Stomach (tissue), 4 donors: ENCODE results near the gene CST9.

ENCODE experiments used
- CTCF ChIP-seq, 7 experiments: fragments of 450-650 bp in 4 of 7; fragments of 200-600 bp in 3 of 7; sonication (generic) in 3 of 7; IDR thresholded peaks; one replicate each; pipeline ENCODE4 v1.5.1; 2016 to 2019; ENCODE audit warnings: antibody characterized with exemption in 7 of 7, control low read depth in 2 of 7, mild to moderate bottlenecking in 1 of 7
- EP300 ChIP-seq: sonication (generic); formaldehyde crosslinking; IDR thresholded peaks from one replicate; pipeline ENCODE4 v1.6.1; 2017; ENCODE audit warnings: antibody characterized with exemption
- POLR2A ChIP-seq, 4 donors: fragments of 450-650 bp; IDR thresholded peaks; one replicate each; pipeline ENCODE4 v1.6.1; 2016; ENCODE audit warnings: antibody characterized with exemption in 4 of 4, control low read depth in 2 of 4, mild to moderate bottlenecking in 1 of 4, moderate library complexity in 1 of 4
- POLR2AphosphoS5 ChIP-seq, 3 donors: sonication (generic); formaldehyde crosslinking; IDR thresholded peaks; one replicate each; pipeline ENCODE4 v1.6.1; 2016; ENCODE audit warnings: antibody characterized with exemption in 3 of 3

DNA sequence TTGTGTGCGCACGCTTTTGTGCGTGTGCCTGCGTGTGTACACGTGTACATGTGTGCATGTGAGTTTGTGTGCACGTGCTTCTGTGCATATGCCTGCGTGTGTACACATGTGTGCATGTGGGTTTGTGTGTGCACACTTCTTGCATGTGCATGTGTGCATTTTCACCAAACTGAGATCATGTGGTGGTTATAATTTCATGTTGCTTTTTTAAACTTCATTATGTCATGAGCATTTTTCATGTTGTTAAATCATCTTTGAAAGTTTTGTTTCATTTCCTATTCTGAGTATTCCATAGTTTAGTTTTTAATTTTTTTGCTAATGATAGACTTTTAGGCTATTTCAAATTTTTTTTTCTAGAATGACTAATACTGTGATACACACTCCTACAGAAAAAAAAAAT, 38.4 kb upstream of the CST9 start:
- TF ChIP-seq POLR2A (IDR thresholded peaks at IDR 0.05) (no peak), CTCF (IDR thresholded peaks at IDR 0.05) (no peak), EP300 (no peak), POLR2AphosphoS5 (IDR thresholded peaks at IDR 0.05) (no peak)
